ENCODE data around the gene OR56B4.

Gene OR56B4

DNA sequence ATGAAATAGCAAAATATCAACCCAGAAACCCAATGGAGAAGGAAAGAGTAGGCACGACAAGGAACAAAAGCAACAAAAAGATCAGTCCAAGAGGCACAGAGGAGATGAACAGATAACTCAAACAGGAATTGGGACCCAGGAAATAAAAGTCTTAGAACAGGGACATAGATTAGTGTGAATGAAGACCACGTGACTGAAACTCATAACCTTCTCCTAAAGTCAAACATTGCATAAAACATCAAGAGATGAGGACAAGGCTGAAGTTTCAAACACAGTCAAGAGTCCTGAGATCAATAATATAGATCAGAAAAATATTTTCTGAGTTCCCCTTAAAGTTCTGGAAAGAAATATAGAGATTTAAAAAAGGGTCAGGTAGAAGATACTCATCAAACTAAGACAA is 24.4 kb upstream of the OR56B4 start:
- Histone ChIP-seq H3F3A (ENCODE audit: low read depth) (no peaks in the 10 kb centered on the region), H3K9me2 (replicated peaks; ENCODE audit: low read depth, low read length) (no peaks in the 10 kb centered on the region), H3K79me2 (ENCODE audit: insufficient read depth, low read length) (no peaks in the 10 kb centered on the region), H3K9ac (ENCODE audit: low read depth, low read length, poor library complexity, severe bottlenecking) (no peak overlapping the region), H3K4me2 (ENCODE audit: low read depth, low read length, poor library complexity, severe bottlenecking) (no peak overlapping the region), H3K36me3 (ENCODE audit: insufficient read depth, low read length) (no peaks in the 10 kb centered on the region), H3K4me1 (ENCODE audit: insufficient read depth, low read length, poor library complexity, severe bottlenecking) (no peaks in the 10 kb centered on the region), H3K27me3 (ENCODE audit: insufficient read depth, low read length, poor library complexity, severe bottlenecking) (no peaks in the 10 kb centered on the region), H4K20me1 (ENCODE audit: insufficient read depth, low read length, poor library complexity, severe bottlenecking) (no peaks in the 10 kb centered on the region), H3K9me3 (ENCODE audit: insufficient read depth, low read depth, low read length) (0 out of 2 replicates have a peak, but pooled peaks cover 2% of the 10 kb centered on the region), H2AFZ (ENCODE audit: low read length) (no peak overlapping the region), H3K4me3 (ENCODE audit: low read length, poor library complexity, severe bottlenecking) (no peak overlapping the region)
- TF ChIP-seq, protein P1, sequence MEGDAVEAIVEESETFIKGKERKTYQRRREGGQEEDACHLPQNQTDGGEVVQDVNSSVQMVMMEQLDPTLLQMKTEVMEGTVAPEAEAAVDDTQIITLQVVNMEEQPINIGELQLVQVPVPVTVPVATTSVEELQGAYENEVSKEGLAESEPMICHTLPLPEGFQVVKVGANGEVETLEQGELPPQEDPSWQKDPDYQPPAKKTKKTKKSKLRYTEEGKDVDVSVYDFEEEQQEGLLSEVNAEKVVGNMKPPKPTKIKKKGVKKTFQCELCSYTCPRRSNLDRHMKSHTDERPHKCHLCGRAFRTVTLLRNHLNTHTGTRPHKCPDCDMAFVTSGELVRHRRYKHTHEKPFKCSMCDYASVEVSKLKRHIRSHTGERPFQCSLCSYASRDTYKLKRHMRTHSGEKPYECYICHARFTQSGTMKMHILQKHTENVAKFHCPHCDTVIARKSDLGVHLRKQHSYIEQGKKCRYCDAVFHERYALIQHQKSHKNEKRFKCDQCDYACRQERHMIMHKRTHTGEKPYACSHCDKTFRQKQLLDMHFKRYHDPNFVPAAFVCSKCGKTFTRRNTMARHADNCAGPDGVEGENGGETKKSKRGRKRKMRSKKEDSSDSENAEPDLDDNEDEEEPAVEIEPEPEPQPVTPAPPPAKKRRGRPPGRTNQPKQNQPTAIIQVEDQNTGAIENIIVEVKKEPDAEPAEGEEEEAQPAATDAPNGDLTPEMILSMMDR (conservative IDR thresholded peaks at IDR 0.05; ENCODE audit: low read length), result no peak
- TF ChIP-seq EZH2phosphoT487 (IDR thresholded peaks at IDR 0.05; ENCODE audit: borderline replicate concordance), result no peak

DNA sequence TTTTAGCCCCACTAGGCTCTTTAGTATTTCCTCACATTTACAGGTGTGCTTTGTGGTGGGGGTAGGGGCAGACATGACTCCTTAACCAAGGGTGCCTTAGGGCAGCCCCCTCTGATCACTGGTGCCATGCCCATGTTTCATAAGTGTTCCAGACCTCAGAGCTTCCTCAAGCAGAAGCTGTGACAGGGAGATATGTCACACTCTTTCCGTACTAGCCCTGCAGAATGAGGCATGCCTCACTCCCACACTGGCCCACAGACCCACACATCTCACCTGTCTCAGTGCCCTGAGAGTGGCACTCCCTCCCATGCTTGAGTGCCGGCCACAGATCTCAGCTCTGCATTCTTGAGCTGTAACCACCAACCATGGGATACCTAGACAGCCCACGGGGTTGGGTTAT is 22.9 kb upstream of the OR56B4 start:
- H3K27me3 ChIP-seq (ENCODE audit: insufficient read depth, low read length, poor library complexity, severe bottlenecking), result no peaks in the 10 kb centered on the region
- H3K79me2 ChIP-seq (ENCODE audit: insufficient read depth, low read length), result no peaks in the 10 kb centered on the region
- no peak overlapping the region for H3K4me2 ChIP-seq (ENCODE audit: low read depth, low read length, poor library complexity, severe bottlenecking)
- no peak overlapping the region for H2AFZ ChIP-seq (ENCODE audit: low read length)
- H3K9me3 ChIP-seq (ENCODE audit: insufficient read depth, low read depth, low read length), result 0 out of 2 replicates have a peak, but pooled peaks cover 2% of the 10 kb centered on the region
- H3K9me2 ChIP-seq (replicated peaks; ENCODE audit: low read depth, low read length), result no peaks in the 10 kb centered on the region
- no peaks in the 10 kb centered on the region for H3K36me3 ChIP-seq (ENCODE audit: insufficient read depth, low read length)
- no peaks in the 10 kb centered on the region for H4K20me1 ChIP-seq (ENCODE audit: insufficient read depth, low read length, poor library complexity, severe bottlenecking)
- H3K4me3 ChIP-seq (ENCODE audit: low read length, poor library complexity, severe bottlenecking), result no peak overlapping the region
- no peak overlapping the region for H3K9ac ChIP-seq (ENCODE audit: low read depth, low read length, poor library complexity, severe bottlenecking)
- TF ChIP-seq, protein P1 (conservative IDR thresholded peaks at IDR 0.05; ENCODE audit: low read length), result no peak
- TF ChIP-seq EZH2phosphoT487 (IDR thresholded peaks at IDR 0.05; ENCODE audit: borderline replicate concordance), result no peak
- H3K4me1 ChIP-seq (ENCODE audit: insufficient read depth, low read length, poor library complexity, severe bottlenecking), result no peaks in the 10 kb centered on the region
- no peaks in the 10 kb centered on the region for H3F3A ChIP-seq (ENCODE audit: low read depth)

DNA sequence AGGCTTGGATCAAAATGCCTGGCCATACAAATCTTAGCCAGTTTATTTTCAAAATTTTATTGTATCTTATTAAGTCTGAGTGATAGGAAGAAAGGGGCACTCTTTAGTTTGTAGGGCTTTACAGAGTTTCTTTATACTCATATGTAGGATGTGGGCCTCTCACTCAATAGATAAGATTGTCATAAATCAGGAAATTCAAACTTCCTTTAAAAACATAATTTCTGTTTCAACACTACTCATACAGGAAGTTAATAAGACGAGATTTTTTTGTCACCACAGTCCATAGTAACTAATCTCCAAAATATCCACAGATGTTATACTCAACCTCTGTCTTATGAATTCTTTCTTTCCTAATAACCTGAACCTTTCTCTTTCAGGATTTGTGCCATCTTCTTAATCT is 13.3 kb upstream of the OR56B4 start:
- TF ChIP-seq, protein P1 (conservative IDR thresholded peaks at IDR 0.05; ENCODE audit: low read length), result no peak
- TF ChIP-seq EZH2phosphoT487 (IDR thresholded peaks at IDR 0.05; ENCODE audit: borderline replicate concordance), result no peak
- Histone ChIP-seq H3K36me3 (ENCODE audit: insufficient read depth, low read length) (no peaks in the 10 kb centered on the region), H3K4me2 (ENCODE audit: low read depth, low read length, poor library complexity, severe bottlenecking) (no peak overlapping the region), H3F3A (ENCODE audit: low read depth) (no peaks in the 10 kb centered on the region), H3K27me3 (ENCODE audit: insufficient read depth, low read length, poor library complexity, severe bottlenecking) (no peaks in the 10 kb centered on the region), H3K9ac (ENCODE audit: low read depth, low read length, poor library complexity, severe bottlenecking) (no peak overlapping the region), H3K4me3 (ENCODE audit: low read length, poor library complexity, severe bottlenecking) (no peak overlapping the region), H4K20me1 (ENCODE audit: insufficient read depth, low read length, poor library complexity, severe bottlenecking) (no peaks in the 10 kb centered on the region), H3K9me3 (ENCODE audit: insufficient read depth, low read depth, low read length) (no peaks in the 10 kb centered on the region), H2AFZ (ENCODE audit: low read length) (no peak overlapping the region), H3K79me2 (ENCODE audit: insufficient read depth, low read length) (no peaks in the 10 kb centered on the region; the same call in 1 of the 2 replicates), H3K4me1 (ENCODE audit: insufficient read depth, low read length, poor library complexity, severe bottlenecking) (no peaks in the 10 kb centered on the region), H3K9me2 (replicated peaks; ENCODE audit: low read depth, low read length) (no peaks in the 10 kb centered on the region)

All from Loucy (cell line).